ENCODE measurements around the gene GRK3.
"Not testable (repeated sequence)": the region's sequence is repeated elsewhere in the genome, so short reads cannot be mapped to it uniquely, and the experiment has no call there.

The GRK3 gene

DNA sequence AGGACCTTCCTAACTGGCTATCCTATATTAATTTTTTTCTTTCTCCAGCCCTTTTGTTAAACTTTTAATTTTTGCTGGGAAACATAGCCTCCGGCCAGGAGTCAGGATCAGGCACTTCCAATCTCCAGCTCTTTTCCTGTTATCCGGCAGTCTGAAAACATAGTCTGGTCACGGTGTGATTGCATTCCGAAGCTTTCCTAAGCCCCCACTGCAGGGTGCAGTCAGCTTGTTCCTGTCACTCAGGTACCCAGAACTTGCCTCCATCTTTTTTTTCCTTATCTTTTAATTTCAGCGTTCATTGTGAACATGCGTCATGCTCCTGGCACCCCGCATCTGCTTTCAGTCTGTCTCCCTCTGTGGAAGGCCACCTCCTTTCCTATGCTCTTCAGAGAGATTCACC, 59.4 kb downstream of the GRK3 start:
- Histone ChIP-seq H3K27me3 (ENCODE audit: insufficient read depth, poor library complexity, severe bottlenecking) (no peaks in the 10 kb centered on the region), H3K27ac (replicated peaks) (no peak overlapping the region)
- DNase-seq (ENCODE audit: low read depth in 1 of 2, low spot score in 1 of 2): no peak

DNA sequence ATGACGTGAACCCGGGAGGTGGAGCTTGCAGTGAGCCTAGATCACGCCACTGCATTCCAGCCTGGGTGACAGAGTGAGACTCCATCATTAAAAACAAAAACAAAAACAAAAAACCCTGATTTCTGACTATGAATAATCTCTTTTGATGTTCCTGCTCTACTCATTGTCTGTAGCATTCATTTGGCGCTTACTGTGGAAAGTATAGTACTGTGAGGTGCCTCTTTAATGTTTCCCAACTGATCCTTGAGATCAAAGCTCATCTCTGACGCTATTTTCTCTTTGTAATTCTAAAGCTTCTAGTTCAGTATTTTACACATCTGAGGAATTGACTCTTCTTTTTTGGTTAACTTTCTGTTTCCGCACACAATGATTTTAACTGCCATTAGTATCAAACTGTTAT, 60.0 kb downstream of the GRK3 start:
- DNase-seq (ENCODE audit: low read depth in 1 of 2, low spot score in 1 of 2): no peak
- H3K27ac ChIP-seq (replicated peaks): no peak overlapping the region
- no peak overlapping the region for H3K4me3 ChIP-seq (replicated peaks; ENCODE audit: insufficient read depth, low read length)
- no peaks in the 10 kb centered on the region for H3K27me3 ChIP-seq (ENCODE audit: insufficient read depth, poor library complexity, severe bottlenecking)
- TF ChIP-seq, protein P1, sequence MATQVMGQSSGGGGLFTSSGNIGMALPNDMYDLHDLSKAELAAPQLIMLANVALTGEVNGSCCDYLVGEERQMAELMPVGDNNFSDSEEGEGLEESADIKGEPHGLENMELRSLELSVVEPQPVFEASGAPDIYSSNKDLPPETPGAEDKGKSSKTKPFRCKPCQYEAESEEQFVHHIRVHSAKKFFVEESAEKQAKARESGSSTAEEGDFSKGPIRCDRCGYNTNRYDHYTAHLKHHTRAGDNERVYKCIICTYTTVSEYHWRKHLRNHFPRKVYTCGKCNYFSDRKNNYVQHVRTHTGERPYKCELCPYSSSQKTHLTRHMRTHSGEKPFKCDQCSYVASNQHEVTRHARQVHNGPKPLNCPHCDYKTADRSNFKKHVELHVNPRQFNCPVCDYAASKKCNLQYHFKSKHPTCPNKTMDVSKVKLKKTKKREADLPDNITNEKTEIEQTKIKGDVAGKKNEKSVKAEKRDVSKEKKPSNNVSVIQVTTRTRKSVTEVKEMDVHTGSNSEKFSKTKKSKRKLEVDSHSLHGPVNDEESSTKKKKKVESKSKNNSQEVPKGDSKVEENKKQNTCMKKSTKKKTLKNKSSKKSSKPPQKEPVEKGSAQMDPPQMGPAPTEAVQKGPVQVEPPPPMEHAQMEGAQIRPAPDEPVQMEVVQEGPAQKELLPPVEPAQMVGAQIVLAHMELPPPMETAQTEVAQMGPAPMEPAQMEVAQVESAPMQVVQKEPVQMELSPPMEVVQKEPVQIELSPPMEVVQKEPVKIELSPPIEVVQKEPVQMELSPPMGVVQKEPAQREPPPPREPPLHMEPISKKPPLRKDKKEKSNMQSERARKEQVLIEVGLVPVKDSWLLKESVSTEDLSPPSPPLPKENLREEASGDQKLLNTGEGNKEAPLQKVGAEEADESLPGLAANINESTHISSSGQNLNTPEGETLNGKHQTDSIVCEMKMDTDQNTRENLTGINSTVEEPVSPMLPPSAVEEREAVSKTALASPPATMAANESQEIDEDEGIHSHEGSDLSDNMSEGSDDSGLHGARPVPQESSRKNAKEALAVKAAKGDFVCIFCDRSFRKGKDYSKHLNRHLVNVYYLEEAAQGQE (IDR thresholded peaks at IDR 0.05; ENCODE audit: insufficient replicate concordance, low read depth): no peak
- no peak for TF ChIP-seq SPI1 (IDR thresholded peaks at IDR 0.05; ENCODE audit: borderline replicate concordance, low read depth)
- TF ChIP-seq CTCF (IDR thresholded peaks at IDR 0.05; ENCODE audit: insufficient read depth, low read length): no peak

More for the DNA sequence above, 59.4 kb downstream of the GRK3 start:
- no peak overlapping the region for H3K4me3 ChIP-seq (replicated peaks; ENCODE audit: insufficient read depth, low read length)
- no peak for TF ChIP-seq POLR2AphosphoS5 (IDR thresholded peaks at IDR 0.05; ENCODE audit: low read depth)
- no peak for TF ChIP-seq SPI1 (IDR thresholded peaks at IDR 0.05; ENCODE audit: borderline replicate concordance, low read depth)
- TF ChIP-seq CTCF (IDR thresholded peaks at IDR 0.05; ENCODE audit: insufficient read depth, low read length): no peak
- TF ChIP-seq GABPA (IDR thresholded peaks at IDR 0.05; ENCODE audit: low read depth): no peak
- TF ChIP-seq, protein P1 (IDR thresholded peaks at IDR 0.05; ENCODE audit: insufficient replicate concordance, low read depth): no peak

- not testable (repeated sequence) for H3K4me3 ChIP-seq (replicated peaks; ENCODE audit: insufficient read depth, low read length); H3K27me3 ChIP-seq (ENCODE audit: insufficient read depth, poor library complexity, severe bottlenecking); H3K27ac ChIP-seq (replicated peaks); DNase-seq (ENCODE audit: low read depth in 1 of 2, low spot score in 1 of 2)
Measured at GRCh38 chr22:25625747-25626623, 61.5 kb downstream of the GRK3 start.

DNA sequence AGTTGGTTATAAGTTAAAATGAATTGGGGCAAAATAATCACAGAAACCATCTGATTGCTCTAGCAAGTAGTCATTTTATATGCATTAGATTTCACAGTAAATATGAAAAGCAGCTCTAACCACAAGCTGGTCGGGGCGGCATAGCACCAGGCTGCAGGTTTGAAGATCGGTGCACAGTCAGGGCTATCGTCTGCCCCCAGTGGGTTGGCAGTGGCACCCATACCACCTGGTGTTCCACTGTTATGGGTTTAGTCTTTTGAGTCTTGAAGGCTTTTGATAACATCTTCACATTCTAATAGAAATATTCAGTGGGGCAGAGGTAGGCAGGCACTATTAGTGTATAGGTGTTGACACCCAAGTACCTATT, 62.1 kb downstream of the GRK3 start:
- no peak overlapping the region for H3K27ac ChIP-seq (replicated peaks)
- TF ChIP-seq SPI1 (IDR thresholded peaks at IDR 0.05; ENCODE audit: borderline replicate concordance, low read depth): no peak
- no peak for TF ChIP-seq CTCF (IDR thresholded peaks at IDR 0.05; ENCODE audit: insufficient read depth, low read length)
- no peak for TF ChIP-seq GABPA (IDR thresholded peaks at IDR 0.05; ENCODE audit: low read depth)
- no peak for TF ChIP-seq POLR2AphosphoS5 (IDR thresholded peaks at IDR 0.05; ENCODE audit: low read depth)
- TF ChIP-seq, protein P1 (IDR thresholded peaks at IDR 0.05; ENCODE audit: insufficient replicate concordance, low read depth): no peak

More for the DNA sequence above, 62.1 kb downstream of the GRK3 start:
- Histone ChIP-seq H3K4me3 (replicated peaks; ENCODE audit: insufficient read depth, low read length) (no peak overlapping the region), H3K27me3 (ENCODE audit: insufficient read depth, poor library complexity, severe bottlenecking) (no peaks in the 10 kb centered on the region)
- no peak for DNase-seq (ENCODE audit: low read depth in 1 of 2, low spot score in 1 of 2)
